Kidney (tissue), 14 donors: ENCODE data around the gene LCN2. TPM values are rescaled to one million over a fixed set of nuclear protein-coding genes. Genes with fewer than 3 reads are reported as not detected.

Experiments used
- DNase-seq, 5 donors: peaks; one replicate each; pipeline ENCODE4 v3.0.0-alpha.2; 2013 to 2020
- FAIRE-seq: peaks from 2 replicates; lab custom pipeline; 2012; peaks lifted over from hg19 to GRCh38; lab: Jason Lieb, UNC
- H3K27ac ChIP-seq, 2 donors: one replicate each; pipeline ENCODE4 v1.7.0; 2013; ENCODE audit warnings: low read depth in 2 of 2, low read length in 2 of 2, inconsistent platforms in 1 of 2
- H3K27me3 ChIP-seq: one replicate; pipeline ENCODE4 v1.7.1; 2013; ENCODE audit warnings: low read length, inconsistent platforms; ENCODE audit not compliant: control insufficient read depth, insufficient read depth
- H3K36me3 ChIP-seq, 3 donors: one replicate each; pipeline versions ENCODE4 v1.7.0 to v1.7.1; 2013; ENCODE audit warnings: low read length in 3 of 3, control low read depth in 1 of 3, inconsistent platforms in 1 of 3; ENCODE audit not compliant: insufficient read depth in 3 of 3, control insufficient read depth in 2 of 3
- H3K4me1 ChIP-seq, 3 donors: one replicate each; pipeline versions ENCODE4 v1.7.0 to v1.7.1; 2013; ENCODE audit warnings: low read length in 3 of 3, inconsistent platforms in 1 of 3, low read depth in 1 of 3; ENCODE audit not compliant: control insufficient read depth in 2 of 3, insufficient read depth in 2 of 3
- H3K4me3 ChIP-seq, 3 donors: one replicate each; pipeline versions ENCODE4 v1.7.0 to v1.8.1; 2013; ENCODE audit warnings: low read length in 3 of 3, control low read depth in 1 of 3, inconsistent platforms in 1 of 3
- H3K9ac ChIP-seq, 3 donors: one replicate each; pipeline versions ENCODE4 v1.7.0 to v1.7.1; 2013; ENCODE audit warnings: low read length in 3 of 3, control low read depth in 1 of 3, inconsistent platforms in 1 of 3
- H3K9me3 ChIP-seq, 3 donors: one replicate each; pipeline versions ENCODE4 v1.7.0 to v1.7.1; 2013; ENCODE audit warnings: low read length in 3 of 3, control low read depth in 1 of 3, inconsistent platforms in 1 of 3; ENCODE audit not compliant: control insufficient read depth in 2 of 3, insufficient read depth in 1 of 3
- intact Hi-C: fragments of 100-400 bp; cut with DNase I; formaldehyde crosslinking; loops from one replicate; pipeline ENCODE4 v1.11.1; 2022
- polyA plus RNA-seq: library from polyadenylated mRNA; stranded (reverse); fragments of 350-450 nt; fragmentation: Illumina TruSeq; extraction: RNeasy Lipid Tissue Mini Kit (QIAGEN cat#74804); gene quantifications from one replicate; pipeline ENCODE4 v1.2.3, GENCODE V29; 2014; ENCODE audit warnings: low read depth, low replicate concordance; ENCODE audit not compliant: insufficient read depth
- total RNA-seq: library from RNA; stranded (reverse); fragmentation: NEBNext Ultra II Directional; extraction: Animal tissue kit (Norgen Biotek cat#: 25700); gene quantifications from one replicate; pipeline ENCODE4 v1.2.1, GENCODE V29; 2021
- TF ChIP-seq, protein P1 (sequence below): IDR thresholded peaks from 3 replicates; pipeline ENCODE4 v1.5.1; 2012; ENCODE audit warnings: mild to moderate bottlenecking, moderate library complexity, borderline replicate concordance; ENCODE audit not compliant: insufficient read depth; ENCODE audit errors: extremely low read depth
- donor health status: control.
- donor health status: control.
- donor health status: control.
- donor health status: control.
- donor health status: control.
- donor health status: DM: yes; HTN: yes; CAD: no.
- donor health status: Normal renal cell carcinoma (clear cell type).

LCN2 gene
- total and polyA plus RNA-seq, 2 donors from 2014 or later: 8.2 to 198 TPM

GRCh38 chr9:128152133-128153059, 3.1 kb downstream of the LCN2 start:
- TF ChIP-seq, protein P1, sequence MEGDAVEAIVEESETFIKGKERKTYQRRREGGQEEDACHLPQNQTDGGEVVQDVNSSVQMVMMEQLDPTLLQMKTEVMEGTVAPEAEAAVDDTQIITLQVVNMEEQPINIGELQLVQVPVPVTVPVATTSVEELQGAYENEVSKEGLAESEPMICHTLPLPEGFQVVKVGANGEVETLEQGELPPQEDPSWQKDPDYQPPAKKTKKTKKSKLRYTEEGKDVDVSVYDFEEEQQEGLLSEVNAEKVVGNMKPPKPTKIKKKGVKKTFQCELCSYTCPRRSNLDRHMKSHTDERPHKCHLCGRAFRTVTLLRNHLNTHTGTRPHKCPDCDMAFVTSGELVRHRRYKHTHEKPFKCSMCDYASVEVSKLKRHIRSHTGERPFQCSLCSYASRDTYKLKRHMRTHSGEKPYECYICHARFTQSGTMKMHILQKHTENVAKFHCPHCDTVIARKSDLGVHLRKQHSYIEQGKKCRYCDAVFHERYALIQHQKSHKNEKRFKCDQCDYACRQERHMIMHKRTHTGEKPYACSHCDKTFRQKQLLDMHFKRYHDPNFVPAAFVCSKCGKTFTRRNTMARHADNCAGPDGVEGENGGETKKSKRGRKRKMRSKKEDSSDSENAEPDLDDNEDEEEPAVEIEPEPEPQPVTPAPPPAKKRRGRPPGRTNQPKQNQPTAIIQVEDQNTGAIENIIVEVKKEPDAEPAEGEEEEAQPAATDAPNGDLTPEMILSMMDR: no peak
- Histone ChIP-seq H3K27ac (no peak overlapping the region), H3K9ac (no peak overlapping the region), H3K9me3 (no peaks in the 10 kb centered on the region), H3K4me3 (no peak overlapping the region), H3K4me1 (peaks cover 0 to 7% (median 6%) of the 10 kb centered on the region in 3 donors), H3K36me3 (no peaks in the 10 kb centered on the region), H3K27me3 (no peaks in the 10 kb centered on the region)
- DNase-seq (peak in 2 of 5 donors; percentile 40 to 54), FAIRE-seq (no peak)
- intact Hi-C loops: no loop called here

- TF ChIP-seq, protein P1: no peak
- Histone ChIP-seq H3K4me3 (no peak overlapping the region), H3K27ac (no peak overlapping the region), H3K4me1 (peaks cover 0 to 7% (median 6%) of the 10 kb centered on the region in 3 donors), H3K9me3 (no peaks in the 10 kb centered on the region), H3K9ac (no peak overlapping the region), H3K27me3 (no peaks in the 10 kb centered on the region), H3K36me3 (no peaks in the 10 kb centered on the region)
- no peak for FAIRE-seq
- intact Hi-C loops: no loop called here
- DNase-seq: peak in 2 of 5 donors; percentile 56 to 58
These were observed 4.0 kb downstream of the LCN2 start for GRCh38 chr9:128153060-128153946.

GRCh38 chr9:128153947-128154695, 4.9 kb downstream of the LCN2 start:
- Histone ChIP-seq H3K4me1 (peaks cover 0 to 3% (median 1%) of the 10 kb centered on the region in 3 donors), H3K9me3 (no peaks in the 10 kb centered on the region), H3K4me3 (no peak overlapping the region), H3K9ac (no peak overlapping the region), H3K27ac (no peak overlapping the region), H3K27me3 (no peaks in the 10 kb centered on the region), H3K36me3 (no peaks in the 10 kb centered on the region)
- TF ChIP-seq, protein P1: no peak
- intact Hi-C loops: no loop called here
- no peak for FAIRE-seq
- DNase-seq: peak in 1 of 5 donors; percentile 57
